Neuronal stem cell (in vitro differentiated cells): ENCODE data around the gene KIF1C.

Experiments
- DNase-seq: peaks from one replicate; pipeline ENCODE4 v3.0.0-alpha.2; 2013; ENCODE audit warnings: low spot score
- H2AFZ ChIP-seq: one replicate; pipeline ENCODE4 v1.6.1; 2013; ENCODE audit warnings: mild to moderate bottlenecking, low read length, inconsistent platforms
- H2AK5ac ChIP-seq: 2 replicates; pipeline ENCODE4 v1.6.1; 2013; ENCODE audit warnings: low read depth, mild to moderate bottlenecking, inconsistent platforms, low read length, moderate library complexity, mixed read lengths
- H2BK120ac ChIP-seq: 2 replicates; pipeline ENCODE4 v1.6.1; 2013; ENCODE audit warnings: low read depth, mild to moderate bottlenecking, inconsistent platforms, low read length, moderate library complexity, mixed read lengths
- H2BK12ac ChIP-seq: one replicate; pipeline ENCODE4 v1.6.1; 2013; ENCODE audit warnings: low read length, inconsistent platforms
- H2BK15ac ChIP-seq: 2 replicates; pipeline ENCODE4 v1.6.1; 2013; ENCODE audit warnings: mild to moderate bottlenecking, low read length, inconsistent platforms, mixed read lengths
- H2BK5ac ChIP-seq: one replicate; pipeline ENCODE4 v1.6.1; 2013; ENCODE audit warnings: inconsistent platforms, mild to moderate bottlenecking, low read length, moderate library complexity
- H3K14ac ChIP-seq: one replicate; pipeline ENCODE4 v1.6.1; 2013; ENCODE audit warnings: low read length, inconsistent platforms
- H3K18ac ChIP-seq: 2 replicates; pipeline ENCODE4 v1.6.1; 2013; ENCODE audit warnings: low read length, inconsistent platforms
- H3K23ac ChIP-seq: 2 replicates; pipeline ENCODE4 v1.6.1; 2013; ENCODE audit warnings: low read depth, mild to moderate bottlenecking, mixed read lengths, low read length, inconsistent platforms; ENCODE audit not compliant: poor library complexity
- H3K27ac ChIP-seq: replicated peaks from 3 replicates; pipeline ENCODE4 v1.5.1; 2013; ENCODE audit warnings: low read length, inconsistent platforms
- H3K27me3 ChIP-seq, 3 experiments: 2 replicates each; pipeline ENCODE4 v1.6.1; 2013; ENCODE audit warnings: low read length in 3 of 3, mild to moderate bottlenecking in 2 of 3, inconsistent platforms in 1 of 3, low read depth in 1 of 3, mixed read lengths in 1 of 3, moderate library complexity in 1 of 3; ENCODE audit not compliant: control insufficient read depth in 3 of 3, insufficient read depth in 3 of 3
- H3K36me3 ChIP-seq, 2 donors: replicated peaks in 1 of 2; 2 replicates each; pipeline ENCODE4 v1.6.1; 2013; ENCODE audit warnings: low read length in 2 of 2; ENCODE audit not compliant: control insufficient read depth in 2 of 2, insufficient read depth in 2 of 2
- H3K4ac ChIP-seq: 2 replicates; pipeline ENCODE4 v1.6.1; 2013; ENCODE audit warnings: inconsistent platforms, mild to moderate bottlenecking, low read length, moderate library complexity
- H3K4me1 ChIP-seq, 2 donors: 1 replicate in 1 of 2; 2 replicates in 1 of 2; pipeline ENCODE4 v1.6.1; 2013; ENCODE audit warnings: low read length in 2 of 2, low read depth in 1 of 2; ENCODE audit not compliant: control insufficient read depth in 2 of 2, insufficient read depth in 1 of 2
- H3K4me2 ChIP-seq: one replicate; pipeline ENCODE4 v1.6.1; 2013; ENCODE audit warnings: mild to moderate bottlenecking, low read length, inconsistent platforms; ENCODE audit not compliant: insufficient read depth, poor library complexity, severe bottlenecking
- H3K4me3 ChIP-seq, 2 donors: 2 replicates each; pipeline ENCODE4 v1.5.1; 2013; ENCODE audit warnings: low read length in 2 of 2, mild to moderate bottlenecking in 2 of 2, inconsistent platforms in 1 of 2, moderate library complexity in 1 of 2
- H3K79me1 ChIP-seq: one replicate; pipeline ENCODE4 v1.6.1; 2013; ENCODE audit warnings: low read depth, mild to moderate bottlenecking, inconsistent platforms, low read length, moderate library complexity
- H3K9ac ChIP-seq: one replicate; pipeline ENCODE4 v1.6.1; 2013; ENCODE audit warnings: mild to moderate bottlenecking, low read depth, low read length, inconsistent platforms; ENCODE audit not compliant: poor library complexity
- H3K9me3 ChIP-seq, 2 donors: replicated peaks in 1 of 2; 2 replicates each; pipeline versions ENCODE3 to v1.6.1; 2013; ENCODE audit warnings: low read length in 2 of 2, mild to moderate bottlenecking in 2 of 2, inconsistent platforms in 1 of 2, low read depth in 1 of 2, mixed read lengths in 1 of 2, moderate library complexity in 1 of 2; ENCODE audit not compliant: control insufficient read depth in 2 of 2, insufficient read depth in 1 of 2
- H4K8ac ChIP-seq: one replicate; pipeline ENCODE4 v1.6.1; 2013; ENCODE audit warnings: low read depth, mild to moderate bottlenecking, inconsistent platforms, low read length, moderate library complexity
- H4K91ac ChIP-seq: one replicate; pipeline ENCODE4 v1.6.1; 2013; ENCODE audit warnings: low read length, low read depth, mild to moderate bottlenecking, inconsistent platforms; ENCODE audit not compliant: poor library complexity
- WGBS, 2 donors: extraction: QIAGEN DNeasy Blood & Tissue Kit; methylation state at CpG; one replicate each; pipeline ENCODE4 v1.1.7; 2013; ENCODE audit warnings: missing lambda C conversion rate in 2 of 2, mixed read lengths in 1 of 2; ENCODE audit not compliant: insufficient read length in 2 of 2, insufficient replicate concordance in 1 of 2; ENCODE audit errors: extremely low coverage in 2 of 2; 5-methylcytosine and 5-hydroxymethylcytosine counted together

The KIF1C gene

DNA sequence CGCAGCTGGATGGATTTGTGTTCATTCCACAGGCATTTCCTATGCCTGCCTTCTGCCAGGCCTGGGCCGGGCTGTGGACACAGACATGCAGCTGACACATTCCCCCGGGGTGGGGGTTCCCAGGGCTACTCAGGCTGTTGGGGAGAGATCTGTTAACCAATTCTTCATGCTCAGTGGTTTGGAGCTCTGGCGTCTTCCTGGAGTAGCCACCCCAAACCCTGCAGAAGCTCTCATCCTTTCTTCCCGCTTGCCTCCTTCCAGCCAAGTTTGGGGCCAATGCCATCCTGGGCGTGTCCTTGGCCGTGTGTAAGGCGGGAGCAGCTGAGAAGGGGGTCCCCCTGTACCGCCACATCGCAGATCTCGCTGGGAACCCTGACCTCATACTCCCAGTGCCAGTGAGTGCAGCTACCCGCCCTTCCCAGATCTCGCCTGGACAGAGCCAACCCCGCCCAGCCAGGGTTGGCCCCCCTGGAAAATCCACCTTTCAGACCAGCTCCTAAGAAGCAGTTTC, 44.2 kb upstream of the KIF1C start:
- Histone ChIP-seq H3K36me3 (peaks cover 5 to 24% of the 10 kb centered on the region in 2 donors), H3K18ac (no peak overlapping the region), H3K4ac (no peak overlapping the region), H2BK12ac (no peak overlapping the region), H3K79me1 (no peaks in the 10 kb centered on the region), H3K9ac (no peak overlapping the region), H4K8ac (no peak overlapping the region), H4K91ac (no peak overlapping the region), H2BK120ac (no peak overlapping the region), H2BK15ac (no peak overlapping the region), H2AK5ac (peak overlapping the region; percentile 30), H2AFZ (no peak overlapping the region), H3K4me3 (no peak overlapping the region), H3K4me1 (peaks cover 11 to 14% of the 10 kb centered on the region in 2 donors), H3K9me3 (no peaks in the 10 kb centered on the region), H3K27me3 (no peaks in the 10 kb centered on the region), H3K23ac (no peak overlapping the region), H2BK5ac (no peak overlapping the region), H3K27ac (no peak overlapping the region), H3K4me2 (no peak overlapping the region), H3K14ac (no peak overlapping the region)
- no peak for DNase-seq
- WGBS, 2 donors = no CpG with 5 or more reads among the region's 14 CpGs

DNA sequence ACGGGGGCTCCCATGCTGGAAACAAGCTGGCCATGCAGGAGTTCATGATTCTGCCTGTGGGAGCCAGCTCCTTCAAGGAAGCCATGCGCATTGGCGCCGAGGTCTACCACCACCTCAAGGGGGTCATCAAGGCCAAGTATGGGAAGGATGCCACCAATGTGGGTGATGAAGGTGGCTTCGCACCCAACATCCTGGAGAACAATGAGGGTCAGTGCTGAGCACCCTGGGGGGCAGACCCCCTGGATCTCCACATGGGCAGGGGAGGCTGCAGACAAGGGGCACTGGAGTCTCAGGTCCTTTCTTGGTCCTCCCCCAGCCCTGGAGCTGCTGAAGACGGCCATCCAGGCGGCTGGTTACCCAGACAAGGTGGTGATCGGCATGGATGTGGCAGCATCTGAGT, 42.7 kb upstream of the KIF1C start:
- Histone ChIP-seq H4K8ac (no peak overlapping the region), H2AFZ (no peak overlapping the region), H3K79me1 (no peaks in the 10 kb centered on the region), H3K18ac (no peak overlapping the region), H3K4ac (no peak overlapping the region), H2BK120ac (no peak overlapping the region), H3K4me2 (no peak overlapping the region), H2BK12ac (no peak overlapping the region), H2BK5ac (no peak overlapping the region), H3K27ac (no peak overlapping the region), H2AK5ac (no peak overlapping the region), H3K14ac (no peak overlapping the region), H3K9ac (no peak overlapping the region), H3K27me3 (no peaks in the 10 kb centered on the region), H2BK15ac (no peak overlapping the region), H3K9me3 (no peaks in the 10 kb centered on the region), H3K23ac (no peak overlapping the region), H3K4me3 (peak overlapping the region in 1 of 2 donors; percentile 30), H4K91ac (no peak overlapping the region), H3K4me1 (peaks cover 11 to 14% of the 10 kb centered on the region in 2 donors), H3K36me3 (peaks cover 14 to 37% of the 10 kb centered on the region in 2 donors)
- WGBS, 2 donors = no CpG with 5 or more reads among the region's 8 CpGs
- no peak for DNase-seq

DNA sequence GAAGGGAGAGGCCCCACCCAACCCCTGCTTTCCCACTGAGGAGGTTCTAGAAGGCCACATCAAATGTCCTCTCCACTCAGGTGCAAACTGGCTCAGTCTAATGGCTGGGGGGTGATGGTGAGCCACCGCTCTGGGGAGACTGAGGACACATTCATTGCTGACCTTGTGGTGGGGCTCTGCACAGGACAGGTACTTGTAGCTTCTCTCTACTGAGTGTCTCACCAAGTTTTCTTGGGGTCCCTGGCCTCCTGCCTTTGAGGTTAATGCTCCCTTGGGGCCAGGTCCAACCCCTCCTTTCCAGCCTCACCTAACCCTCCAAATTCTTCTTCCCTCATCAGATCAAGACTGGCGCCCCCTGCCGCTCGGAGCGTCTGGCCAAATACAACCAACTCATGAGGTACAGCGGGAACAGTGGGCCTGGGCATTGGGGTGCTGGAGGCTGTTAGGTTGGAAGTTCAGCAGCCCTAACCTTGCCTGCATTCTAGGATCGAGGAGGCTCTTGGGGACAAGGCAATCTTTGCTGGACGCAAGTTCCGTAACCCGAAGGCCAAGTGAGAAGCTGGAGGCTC, 41.2 kb upstream of the KIF1C start:
- H2BK120ac ChIP-seq = no peak overlapping the region
- H3K27me3 ChIP-seq = no peaks in the 10 kb centered on the region
- no peak overlapping the region for H3K18ac ChIP-seq
- H3K9me3 ChIP-seq = no peaks in the 10 kb centered on the region
- no CpG with 5 or more reads among the region's 10 CpGs for WGBS, 2 donors
- H3K36me3 ChIP-seq = peaks cover 14 to 48% of the 10 kb centered on the region in 2 donors
- no peak overlapping the region for H3K4ac ChIP-seq
- H3K4me3 ChIP-seq = no peak overlapping the region
- H2BK5ac ChIP-seq = no peak overlapping the region
- no peak overlapping the region for H4K91ac ChIP-seq
- DNase-seq = no peak
- H3K4me2 ChIP-seq = no peak overlapping the region
- no peak overlapping the region for H2BK12ac ChIP-seq
- H3K27ac ChIP-seq = no peak overlapping the region
- H3K79me1 ChIP-seq = no peaks in the 10 kb centered on the region
- no peak overlapping the region for H4K8ac ChIP-seq
- no peak overlapping the region for H3K9ac ChIP-seq
- peaks cover 4% of the 10 kb centered on the region in 2 donors for H3K4me1 ChIP-seq
- H2AK5ac ChIP-seq = peak overlapping the region; percentile 47
- H3K23ac ChIP-seq = no peak overlapping the region
- no peak overlapping the region for H3K14ac ChIP-seq
- no peak overlapping the region for H2AFZ ChIP-seq
- no peak overlapping the region for H2BK15ac ChIP-seq

- Histone ChIP-seq H3K4ac (no peak overlapping the region), H2BK12ac (no peak overlapping the region), H2BK120ac (no peak overlapping the region), H3K14ac (no peak overlapping the region), H3K9ac (no peak overlapping the region), H3K9me3 (no peaks in the 10 kb centered on the region), H4K8ac (no peak overlapping the region), H2AFZ (no peak overlapping the region), H3K23ac (no peak overlapping the region), H2AK5ac (no peak overlapping the region), H4K91ac (no peak overlapping the region), H3K18ac (no peak overlapping the region), H3K36me3 (peaks cover 14 to 58% of the 10 kb centered on the region in 2 donors), H3K27ac (no peak overlapping the region), H2BK5ac (no peak overlapping the region), H3K4me2 (no peak overlapping the region), H3K4me3 (no peak overlapping the region), H2BK15ac (no peak overlapping the region), H3K4me1 (no peaks in the 10 kb centered on the region), H3K79me1 (no peaks in the 10 kb centered on the region), H3K27me3 (no peaks in the 10 kb centered on the region)
- WGBS, 2 donors = no CpG with 5 or more reads among the region's 3 CpGs
- DNase-seq = no peak
Measured at GRCh38 chr17:4958102-4958501, 39.6 kb upstream of the KIF1C start.
